CD4-positive, alpha-beta memory T cell (primary cell): ENCODE data around the gene ACCS. TPM values are rescaled to one million over a fixed set of nuclear protein-coding genes. Genes with fewer than 3 reads are reported as not detected.
A peak's percentile ranks its signal among the peaks of the same experiment; 100 is the strongest.

Experiments
- CTCF ChIA-PET: fragments of 350-600 bp; sonication (Branson Sonifier 250); formaldehyde crosslinking; loops from one replicate; lab custom pipeline; 2021; ENCODE audit warnings: inconsistent platforms; ENCODE audit not compliant: partially characterized antibody; lab: Charles Lee
- POLR2A ChIA-PET: fragments of 350-600 bp; sonication (Branson Sonifier 250); formaldehyde crosslinking; loops from one replicate; lab custom pipeline; 2021; ENCODE audit not compliant: partially characterized antibody; lab: Charles Lee
- DNase-seq, 5 donors: peaks; one replicate each; pipeline versions ENCODE4 v3.0.0 to v3.0.0-alpha.2; 2020 to 2022; ENCODE audit warnings: mixed read lengths in 1 of 5
- H3K27ac ChIP-seq: one replicate; pipeline ENCODE4 v1.7.0; 2013; ENCODE audit warnings: low read depth, low read length
- H3K27me3 ChIP-seq: 2 replicates; pipeline ENCODE4 v1.7.0; 2013; ENCODE audit warnings: mild to moderate bottlenecking, low read length, moderate library complexity; ENCODE audit not compliant: insufficient read depth
- H3K36me3 ChIP-seq: 2 replicates; pipeline ENCODE4 v1.7.0; 2013; ENCODE audit warnings: mild to moderate bottlenecking, low read length, moderate library complexity; ENCODE audit not compliant: insufficient read depth
- H3K4me1 ChIP-seq: 2 replicates; pipeline ENCODE4 v1.7.0; 2013; ENCODE audit warnings: mild to moderate bottlenecking, low read length, moderate library complexity; ENCODE audit not compliant: insufficient read depth
- H3K4me3 ChIP-seq, 2 donors: one replicate each; pipeline ENCODE4 v1.7.0; 2013; ENCODE audit warnings: low read length in 2 of 2, mild to moderate bottlenecking in 1 of 2
- H3K9me3 ChIP-seq, 2 donors: one replicate each; pipeline ENCODE4 v1.7.0; 2013; ENCODE audit warnings: low read length in 2 of 2, control low read depth in 1 of 2; ENCODE audit not compliant: control insufficient read depth in 1 of 2
- H3K27ac Mint-ChIP-seq, 7 donors: one replicate each; pipeline ENCODE4 v1.8.0; 2020 to 2021; ENCODE audit warnings: mixed read lengths in 7 of 7, mild to moderate bottlenecking in 6 of 7, inconsistent platforms in 3 of 7, moderate library complexity in 3 of 7
- H3K27me3 Mint-ChIP-seq, 2 donors: one replicate each; pipeline ENCODE4 v1.8.0; 2020 to 2021; ENCODE audit warnings: mixed read lengths in 2 of 2
- H3K36me3 Mint-ChIP-seq, 2 donors: one replicate each; pipeline ENCODE4 v1.8.0; 2020 to 2021; ENCODE audit warnings: mixed read lengths in 2 of 2, inconsistent platforms in 1 of 2, mild to moderate bottlenecking in 1 of 2
- H3K4me1 Mint-ChIP-seq, 4 donors: one replicate each; pipeline ENCODE4 v1.8.0; 2020 to 2021; ENCODE audit warnings: mixed read lengths in 4 of 4, mild to moderate bottlenecking in 1 of 4
- H3K4me3 Mint-ChIP-seq, 8 donors: one replicate each; pipeline ENCODE4 v1.8.0; 2020 to 2021; ENCODE audit warnings: mixed read lengths in 8 of 8, mild to moderate bottlenecking in 7 of 8, moderate library complexity in 6 of 8, inconsistent platforms in 3 of 8
- H3K9me3 Mint-ChIP-seq, 8 donors: one replicate each; pipeline ENCODE4 v1.8.0; 2020 to 2021; ENCODE audit warnings: mixed read lengths in 8 of 8, mild to moderate bottlenecking in 5 of 8, inconsistent platforms in 3 of 8, moderate library complexity in 1 of 8
- intact Hi-C: fragments of 100-400 bp; cut with micrococcal nuclease; formaldehyde crosslinking; loops from one replicate; pipeline ENCODE4 v1.15.1; 2023
- polyA plus RNA-seq, 2 donors: library from polyadenylated mRNA; unstranded; fragments of 300-500 nt; fragmentation: Illumina TruSeq; gene quantifications; one replicate each; pipeline ENCODE4 v1.2.3, GENCODE V29; 2021
- total RNA-seq, 2 experiments: library from RNA; stranded (reverse); gene quantifications; one replicate each; pipeline ENCODE4 v1.2.3, GENCODE V29; 2021

Gene ACCS
- total and polyA plus RNA-seq, 4 experiments from 2014 or later, result 1.6 to 78.9 (median 40.1) TPM

DNA sequence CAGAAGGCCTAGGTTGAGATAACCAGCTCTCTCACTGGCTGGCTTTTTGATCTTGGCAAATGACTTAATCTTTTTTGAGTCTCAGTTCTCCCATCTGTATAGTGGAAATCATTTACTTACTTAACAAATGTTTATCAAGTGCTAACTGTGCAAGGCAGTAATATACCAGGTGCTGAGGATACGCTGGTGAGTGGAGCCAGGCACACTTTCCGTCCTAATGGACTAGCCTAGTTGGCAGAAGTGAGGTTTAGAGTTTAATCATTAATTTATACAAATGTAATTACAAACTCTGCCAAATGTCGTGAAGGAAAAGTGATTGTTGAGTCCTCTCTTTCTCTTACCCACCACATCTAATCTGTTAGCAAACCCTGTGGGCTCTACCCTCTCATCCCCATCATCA, 62.7 kb downstream of the ACCS start:
- CTCF ChIA-PET, result no interaction called here
- H3K36me3 Mint-ChIP-seq, result peaks cover 77 to 87% of the 10 kb centered on the region in 2 donors
- Histone ChIP-seq H3K9me3 (no peaks in the 10 kb centered on the region), H3K4me1 (no peaks in the 10 kb centered on the region), H3K27me3 (no peaks in the 10 kb centered on the region), H3K4me3 (no peak overlapping the region), H3K27ac (no peak overlapping the region), H3K36me3 (peaks cover 60% of the 10 kb centered on the region)
- peak overlapping the region in 1 of 7 donors; percentile 43 for H3K27ac Mint-ChIP-seq
- no peaks in the 10 kb centered on the region for H3K9me3 Mint-ChIP-seq
- no peak overlapping the region for H3K4me3 Mint-ChIP-seq
- intact Hi-C loops, result no loop called here
- POLR2A ChIA-PET, result no interaction called here
- DNase-seq, result no peak
- H3K4me1 Mint-ChIP-seq, result no peaks in the 10 kb centered on the region
- no peaks in the 10 kb centered on the region for H3K27me3 Mint-ChIP-seq

DNA sequence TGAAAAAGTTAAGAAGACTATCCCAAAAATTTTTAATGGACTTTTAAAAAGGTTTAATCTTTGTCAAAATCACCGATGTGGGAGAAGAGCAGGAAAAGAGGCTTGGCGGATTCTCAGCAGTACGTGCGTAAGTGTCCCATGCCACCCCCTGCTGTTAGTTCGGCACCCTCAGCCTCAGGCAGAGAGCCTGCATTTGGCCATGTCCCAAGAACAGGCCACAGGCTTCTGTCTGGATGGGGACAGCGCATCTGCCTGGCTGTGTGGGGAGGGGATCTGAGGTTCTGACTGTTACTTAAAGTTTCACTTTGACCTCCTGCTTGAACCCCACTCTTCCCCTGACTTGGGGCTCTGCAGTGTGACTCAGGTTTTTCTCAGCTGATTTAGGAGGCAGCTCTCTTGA, 64.7 kb downstream of the ACCS start:
- POLR2A ChIA-PET, result no interaction called here
- H3K4me3 ChIP-seq, result no peak overlapping the region
- no peaks in the 10 kb centered on the region for H3K9me3 Mint-ChIP-seq
- CTCF ChIA-PET, result no interaction called here
- no peaks in the 10 kb centered on the region for H3K27me3 Mint-ChIP-seq
- peaks cover 50% of the 10 kb centered on the region for H3K36me3 ChIP-seq
- no peaks in the 10 kb centered on the region for H3K4me1 Mint-ChIP-seq
- H3K27ac Mint-ChIP-seq, result no peak overlapping the region
- no peaks in the 10 kb centered on the region for H3K9me3 ChIP-seq
- H3K36me3 Mint-ChIP-seq, result peaks cover 66 to 82% of the 10 kb centered on the region in 2 donors
- no peaks in the 10 kb centered on the region for H3K4me1 ChIP-seq
- H3K27me3 ChIP-seq, result no peaks in the 10 kb centered on the region
- H3K4me3 Mint-ChIP-seq, result no peak overlapping the region
- no peak overlapping the region for H3K27ac ChIP-seq
- intact Hi-C loops, result no loop called here
- no peak for DNase-seq

GRCh38 chr11:44133335-44133946, 67.4 kb downstream of the ACCS start:
- Histone ChIP-seq H3K4me1 (no peaks in the 10 kb centered on the region), H3K4me3 (no peak overlapping the region), H3K27me3 (no peaks in the 10 kb centered on the region), H3K36me3 (peaks cover 24% of the 10 kb centered on the region), H3K9me3 (no peaks in the 10 kb centered on the region), H3K27ac (no peak overlapping the region)
- no peak overlapping the region for H3K27ac Mint-ChIP-seq
- DNase-seq, result no peak
- no peak overlapping the region for H3K4me3 Mint-ChIP-seq
- CTCF ChIA-PET, result interaction anchor here (1.0 kb wide), 1 partner anchor 17 kb away, joined by 4 read pairs; no protein-coding TSS in a partner anchor
- intact Hi-C loops, result no loop called here
- H3K4me1 Mint-ChIP-seq, result no peaks in the 10 kb centered on the region
- H3K9me3 Mint-ChIP-seq, result no peaks in the 10 kb centered on the region
- H3K27me3 Mint-ChIP-seq, result no peaks in the 10 kb centered on the region
- H3K36me3 Mint-ChIP-seq, result peaks cover 56 to 74% of the 10 kb centered on the region in 2 donors
- POLR2A ChIA-PET, result no interaction called here

Other genes with a start within 250 kb of the ACCS start
- 10 to 100 TPM; 34.1 to 39.6 TPM for gene ALKBH3, start 185.4 kb upstream of the ACCS start, total RNA-seq
- gene ALKBH3, start 185.4 kb upstream of the ACCS start, polyA plus RNA-seq, result 10 to 100 TPM; 36.5 to 49.8 TPM
- under 1 TPM in 1 of 2 experiments, not detected in 1; 0.19 TPM for gene C11orf96, start 123.6 kb upstream of the ACCS start, total RNA-seq
- gene C11orf96, start 123.6 kb upstream of the ACCS start, polyA plus RNA-seq, result not detected
- gene ACCSL, start 18.3 kb upstream of the ACCS start, total RNA-seq, result not detected
- not detected for gene ACCSL, start 18.3 kb upstream of the ACCS start, polyA plus RNA-seq
- 10 to 100 TPM; 28.2 to 30.3 TPM for gene EXT2, start 29.4 kb downstream of the ACCS start, total RNA-seq
- 10 to 100 TPM; 41.0 to 48.5 TPM for gene EXT2, start 29.4 kb downstream of the ACCS start, polyA plus RNA-seq
- not detected for gene ALX4, start 243.9 kb downstream of the ACCS start, total RNA-seq
- not detected for gene ALX4, start 243.9 kb downstream of the ACCS start, polyA plus RNA-seq